Measurements from ENCODE around the gene NXPH4.

The NXPH4 gene

DNA sequence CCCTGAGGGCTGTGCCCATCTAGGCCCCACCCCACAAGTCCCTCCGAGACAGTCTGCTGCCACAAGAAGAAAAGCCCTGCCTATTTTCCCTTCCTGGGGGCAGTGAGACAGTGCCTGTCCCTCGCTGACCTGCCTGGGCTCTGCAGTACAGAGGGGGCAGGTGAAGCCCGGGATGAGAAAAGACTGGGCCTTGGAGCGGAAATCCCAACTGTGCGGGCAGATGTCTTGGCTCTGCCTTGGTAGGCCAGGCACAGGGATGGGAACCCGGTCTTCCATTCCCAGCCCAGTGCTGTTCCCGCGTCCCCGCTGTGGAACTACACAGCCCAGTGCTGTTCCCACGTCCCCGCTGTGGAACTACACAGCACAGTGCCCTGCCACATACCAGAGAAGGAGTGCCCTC, 12.8 kb upstream of the NXPH4 start:
- DNase-seq (ENCODE audit: low read depth, low spot score), result no peak

DNA sequence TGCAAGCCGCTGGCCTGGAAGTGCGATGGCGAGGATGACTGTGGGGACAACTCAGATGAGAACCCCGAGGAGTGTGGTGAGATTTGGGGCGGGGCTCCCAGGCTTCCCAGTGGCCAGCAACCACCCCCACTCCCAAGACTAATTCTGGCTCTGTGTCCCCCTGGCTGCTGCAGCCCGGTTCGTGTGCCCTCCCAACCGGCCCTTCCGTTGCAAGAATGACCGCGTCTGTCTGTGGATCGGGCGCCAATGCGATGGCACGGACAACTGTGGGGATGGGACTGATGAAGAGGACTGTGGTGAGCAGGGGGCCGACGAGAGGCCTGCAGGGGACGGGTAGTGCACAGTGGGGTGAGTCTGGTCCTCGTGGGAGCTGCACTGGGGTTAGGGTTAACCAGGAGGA, 12.1 kb upstream of the NXPH4 start:
- no peak for DNase-seq (ENCODE audit: low read depth, low spot score)

DNA sequence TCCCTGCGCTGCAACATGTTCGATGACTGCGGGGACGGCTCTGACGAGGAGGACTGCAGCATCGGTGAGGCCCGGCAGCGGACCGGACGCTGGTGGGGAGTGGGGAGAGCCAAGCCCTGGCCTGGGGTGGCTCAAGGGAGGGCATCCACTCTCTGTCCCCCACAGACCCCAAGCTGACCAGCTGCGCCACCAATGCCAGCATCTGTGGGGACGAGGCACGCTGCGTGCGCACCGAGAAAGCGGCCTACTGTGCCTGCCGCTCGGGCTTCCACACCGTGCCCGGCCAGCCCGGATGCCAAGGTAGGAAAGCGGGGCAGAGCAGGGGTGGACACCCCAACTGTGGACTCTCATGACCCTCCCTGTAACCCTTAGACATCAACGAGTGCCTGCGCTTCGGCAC, 11.4 kb upstream of the NXPH4 start:
- DNase-seq (ENCODE audit: low read depth, low spot score), result no peak

DNA sequence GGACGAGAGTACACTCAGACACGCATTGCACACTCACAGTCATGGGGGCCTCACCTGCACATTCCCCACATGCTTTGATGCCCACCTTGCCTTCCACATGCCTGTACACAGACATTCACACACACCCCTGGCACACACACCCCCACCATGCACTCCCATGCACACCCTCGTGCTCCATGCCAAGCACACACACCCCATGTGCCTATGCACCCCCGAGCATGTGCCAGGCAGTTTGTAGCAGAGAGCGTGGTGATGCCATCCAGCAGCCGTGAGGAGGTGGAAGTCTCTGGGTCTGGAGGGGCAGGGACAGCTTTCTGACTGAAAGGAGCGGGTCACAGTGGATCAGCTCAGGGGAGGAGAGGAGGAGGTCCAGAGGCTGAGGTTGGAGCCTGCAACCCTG, 10.7 kb upstream of the NXPH4 start:
- DNase-seq (ENCODE audit: low read depth, low spot score), result no peak

DNA sequence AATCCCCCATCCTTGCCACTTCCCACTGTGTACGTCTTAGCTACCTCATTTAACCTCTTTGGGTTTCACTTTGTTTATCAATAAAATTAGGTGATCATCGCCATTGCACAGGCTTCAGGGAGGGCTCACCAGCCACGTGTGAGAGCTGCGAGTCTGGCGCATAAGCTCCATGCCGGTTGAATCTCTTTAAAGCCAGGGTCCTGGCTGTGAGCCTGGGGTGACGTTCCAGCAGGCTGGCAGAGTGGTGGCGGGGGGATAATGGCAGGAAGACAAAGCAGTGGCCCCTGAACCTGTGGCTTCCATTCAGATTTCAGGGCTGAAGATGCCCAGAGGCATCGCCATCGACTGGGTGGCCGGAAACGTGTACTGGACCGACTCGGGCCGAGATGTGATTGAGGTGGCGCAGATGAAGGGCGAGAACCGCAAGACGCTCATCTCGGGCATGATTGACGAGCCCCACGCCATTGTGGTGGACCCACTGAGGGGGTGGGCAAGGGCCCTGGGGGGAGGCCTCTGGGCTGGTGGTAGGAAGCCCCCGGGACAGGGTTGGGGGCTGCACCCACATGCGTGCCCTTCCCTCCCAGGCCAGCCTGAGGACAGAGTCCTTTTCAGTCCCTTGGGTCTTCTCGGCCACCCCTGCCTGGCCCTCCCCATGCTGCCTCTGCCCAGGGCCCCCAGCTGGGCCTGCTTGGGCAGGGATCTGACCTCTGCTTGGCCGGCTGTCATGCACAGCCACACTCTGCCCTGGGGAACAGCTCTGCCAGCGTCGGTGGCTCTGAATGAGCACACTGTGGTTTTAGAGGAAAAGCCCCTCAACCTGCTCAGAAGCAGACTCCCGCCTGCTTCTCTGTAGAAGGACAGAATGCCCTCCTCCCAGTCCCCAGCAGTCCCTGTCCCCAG, 8.6 kb upstream of the NXPH4 start:
- no peak for DNase-seq (ENCODE audit: low read depth, low spot score)

DNA sequence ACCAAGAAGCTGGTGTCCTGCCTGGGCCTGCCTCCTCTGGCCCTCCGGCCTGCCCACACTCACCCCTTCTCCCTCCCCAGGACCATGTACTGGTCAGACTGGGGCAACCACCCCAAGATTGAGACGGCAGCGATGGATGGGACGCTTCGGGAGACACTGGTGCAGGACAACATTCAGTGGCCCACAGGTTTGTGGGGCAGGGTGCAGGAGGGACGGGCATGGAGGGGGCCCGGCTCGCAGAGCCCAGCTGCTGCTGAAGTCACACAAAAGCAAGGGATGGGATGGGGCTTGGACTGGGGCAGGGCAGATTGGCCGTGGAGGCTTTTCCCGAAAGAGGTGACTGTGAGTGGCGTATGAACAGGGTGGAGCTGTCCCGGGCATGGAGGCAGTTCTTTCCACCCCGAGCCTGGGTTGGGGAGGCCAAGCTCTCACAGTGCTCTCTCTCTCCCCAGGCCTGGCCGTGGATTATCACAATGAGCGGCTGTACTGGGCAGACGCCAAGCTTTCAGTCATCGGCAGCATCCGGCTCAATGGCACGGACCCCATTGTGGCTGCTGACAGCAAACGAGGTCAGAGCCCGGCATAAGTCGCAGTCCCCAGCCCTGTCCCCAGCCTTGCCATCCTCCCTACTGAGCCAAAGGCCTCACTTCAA, 7.8 kb upstream of the NXPH4 start:
- no peak for DNase-seq (ENCODE audit: low read depth, low spot score)

DNA sequence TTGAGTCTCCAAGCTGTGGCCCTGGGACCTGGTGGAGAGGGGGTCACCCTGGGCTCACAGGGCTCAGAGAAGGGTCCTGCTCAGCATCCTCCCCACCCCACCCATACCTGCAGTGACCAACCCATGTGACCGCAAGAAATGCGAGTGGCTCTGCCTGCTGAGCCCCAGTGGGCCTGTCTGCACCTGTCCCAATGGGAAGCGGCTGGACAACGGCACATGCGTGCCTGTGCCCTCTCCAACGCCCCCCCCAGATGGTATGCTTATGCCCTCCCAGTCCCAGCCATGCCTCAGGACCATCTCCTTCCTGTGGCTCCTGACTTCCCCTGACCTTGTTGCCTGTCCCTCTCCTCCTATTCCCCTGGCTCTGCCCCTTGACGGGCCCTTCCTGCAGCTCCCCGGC, 6.7 kb upstream of the NXPH4 start:
- no peak for DNase-seq (ENCODE audit: low read depth, low spot score)

DNA sequence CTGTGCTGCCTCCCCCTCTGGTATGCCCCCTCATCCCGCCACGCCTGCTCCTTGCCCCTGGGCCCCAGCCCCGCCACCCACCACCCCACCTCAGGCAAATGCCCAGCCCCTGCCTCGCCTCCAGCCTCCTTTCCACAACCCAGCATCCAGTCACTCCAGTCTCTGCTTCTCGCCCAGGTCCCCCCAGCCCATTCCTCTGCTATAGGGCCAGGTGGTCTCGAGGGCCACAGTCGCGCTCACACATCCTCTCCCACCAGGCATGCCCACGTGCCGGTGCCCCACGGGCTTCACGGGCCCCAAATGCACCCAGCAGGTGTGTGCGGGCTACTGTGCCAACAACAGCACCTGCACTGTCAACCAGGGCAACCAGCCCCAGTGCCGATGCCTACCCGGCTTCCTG, 6.1 kb upstream of the NXPH4 start:
- no peak for DNase-seq (ENCODE audit: low read depth, low spot score)

DNA sequence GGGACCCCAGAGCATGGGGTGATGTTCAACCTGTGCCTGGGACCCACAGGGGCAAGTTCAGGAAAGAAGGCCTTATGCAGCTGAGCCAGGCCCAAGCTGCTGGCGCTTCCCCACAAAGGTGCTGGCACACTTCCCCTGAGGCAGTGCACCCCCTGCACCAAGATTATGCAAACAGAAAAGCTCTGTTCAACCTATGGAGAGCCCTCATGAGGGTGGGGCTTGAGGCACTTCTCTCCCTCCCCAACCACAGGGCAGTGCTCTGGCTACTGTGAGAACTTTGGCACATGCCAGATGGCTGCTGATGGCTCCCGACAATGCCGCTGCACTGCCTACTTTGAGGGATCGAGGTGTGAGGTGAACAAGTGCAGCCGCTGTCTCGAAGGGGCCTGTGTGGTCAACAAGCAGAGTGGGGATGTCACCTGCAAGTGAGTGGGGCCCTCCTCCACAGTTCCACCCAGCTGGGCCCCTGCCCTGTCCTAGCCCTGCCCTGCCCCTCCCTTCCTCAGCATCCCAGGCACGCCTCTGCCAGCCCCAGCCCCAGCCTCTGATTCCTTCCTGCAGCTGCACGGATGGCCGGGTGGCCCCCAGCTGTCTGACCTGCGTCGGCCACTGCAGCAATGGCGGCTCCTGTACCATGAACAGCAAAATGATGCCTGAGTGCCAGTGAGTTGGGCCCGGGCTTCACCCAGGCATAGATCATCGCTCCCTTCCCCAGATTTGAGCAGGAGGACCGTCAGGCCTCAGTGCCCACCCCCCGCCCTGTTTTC, 5.5 kb upstream of the NXPH4 start:
- DNase-seq (ENCODE audit: low read depth, low spot score), result no peak

DNA sequence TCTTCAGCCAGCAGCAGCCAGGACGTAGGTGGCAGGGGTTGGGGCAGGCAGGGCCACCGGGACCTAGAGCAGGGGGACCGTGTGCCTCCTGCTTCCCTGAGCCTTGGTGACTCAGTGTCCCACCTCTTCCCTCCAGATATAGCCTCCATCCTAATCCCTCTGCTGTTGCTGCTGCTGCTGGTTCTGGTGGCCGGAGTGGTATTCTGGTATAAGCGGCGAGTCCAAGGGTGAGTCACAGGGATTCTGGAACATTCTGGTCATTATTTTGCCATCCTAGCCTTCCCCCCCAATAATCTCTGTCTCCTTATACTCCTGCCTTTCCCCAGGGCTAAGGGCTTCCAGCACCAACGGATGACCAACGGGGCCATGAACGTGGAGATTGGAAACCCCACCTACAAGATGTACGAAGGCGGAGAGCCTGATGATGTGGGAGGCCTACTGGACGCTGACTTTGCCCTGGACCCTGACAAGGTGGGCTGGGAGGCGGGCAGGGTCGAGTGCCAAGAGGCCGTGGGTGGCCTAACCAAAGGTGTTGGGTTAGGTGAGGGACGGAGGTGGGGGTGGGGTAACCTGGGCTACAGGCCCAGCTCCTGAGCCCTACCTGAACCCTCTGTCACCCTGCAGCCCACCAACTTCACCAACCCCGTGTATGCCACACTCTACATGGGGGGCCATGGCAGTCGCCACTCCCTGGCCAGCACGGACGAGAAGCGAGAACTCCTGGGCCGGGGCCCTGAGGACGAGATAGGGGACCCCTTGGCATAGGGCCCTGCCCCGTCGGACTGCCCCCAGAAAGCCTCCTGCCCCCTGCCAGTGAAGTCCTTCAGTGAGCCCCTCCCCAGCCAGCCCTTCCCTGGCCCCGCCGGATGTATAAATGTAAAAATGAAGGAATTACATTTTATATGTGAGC, 4.5 kb upstream of the NXPH4 start:
- DNase-seq (ENCODE audit: low read depth, low spot score), result no peak

DNA sequence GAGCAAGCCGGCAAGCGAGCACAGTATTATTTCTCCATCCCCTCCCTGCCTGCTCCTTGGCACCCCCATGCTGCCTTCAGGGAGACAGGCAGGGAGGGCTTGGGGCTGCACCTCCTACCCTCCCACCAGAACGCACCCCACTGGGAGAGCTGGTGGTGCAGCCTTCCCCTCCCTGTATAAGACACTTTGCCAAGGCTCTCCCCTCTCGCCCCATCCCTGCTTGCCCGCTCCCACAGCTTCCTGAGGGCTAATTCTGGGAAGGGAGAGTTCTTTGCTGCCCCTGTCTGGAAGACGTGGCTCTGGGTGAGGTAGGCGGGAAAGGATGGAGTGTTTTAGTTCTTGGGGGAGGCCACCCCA, 3.9 kb upstream of the NXPH4 start:
- DNase-seq (ENCODE audit: low read depth, low spot score), result no peak

DNA sequence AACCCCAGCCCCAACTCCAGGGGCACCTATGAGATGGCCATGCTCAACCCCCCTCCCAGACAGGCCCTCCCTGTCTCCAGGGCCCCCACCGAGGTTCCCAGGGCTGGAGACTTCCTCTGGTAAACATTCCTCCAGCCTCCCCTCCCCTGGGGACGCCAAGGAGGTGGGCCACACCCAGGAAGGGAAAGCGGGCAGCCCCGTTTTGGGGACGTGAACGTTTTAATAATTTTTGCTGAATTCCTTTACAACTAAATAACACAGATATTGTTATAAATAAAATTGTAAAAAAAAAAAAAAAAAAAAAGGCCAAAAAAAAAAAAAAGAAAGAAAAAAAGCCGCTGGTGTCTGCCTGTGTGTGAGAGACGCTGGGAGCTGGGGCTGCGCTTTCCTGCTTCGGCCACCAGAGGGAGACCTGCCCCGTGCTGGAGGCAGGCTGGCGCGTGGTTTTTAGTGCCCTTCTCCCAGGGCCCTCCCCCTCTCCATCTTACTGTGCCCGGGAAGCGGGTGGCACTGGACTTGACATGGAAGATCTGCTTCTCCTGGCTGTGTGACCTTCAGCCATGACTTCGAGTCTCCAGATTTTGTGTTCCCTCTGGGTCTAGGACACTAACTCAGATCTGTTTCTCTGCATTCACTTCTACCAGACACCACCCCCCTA, 3.4 kb upstream of the NXPH4 start:
- peak; percentile 92 for DNase-seq (ENCODE audit: low read depth, low spot score)

DNA sequence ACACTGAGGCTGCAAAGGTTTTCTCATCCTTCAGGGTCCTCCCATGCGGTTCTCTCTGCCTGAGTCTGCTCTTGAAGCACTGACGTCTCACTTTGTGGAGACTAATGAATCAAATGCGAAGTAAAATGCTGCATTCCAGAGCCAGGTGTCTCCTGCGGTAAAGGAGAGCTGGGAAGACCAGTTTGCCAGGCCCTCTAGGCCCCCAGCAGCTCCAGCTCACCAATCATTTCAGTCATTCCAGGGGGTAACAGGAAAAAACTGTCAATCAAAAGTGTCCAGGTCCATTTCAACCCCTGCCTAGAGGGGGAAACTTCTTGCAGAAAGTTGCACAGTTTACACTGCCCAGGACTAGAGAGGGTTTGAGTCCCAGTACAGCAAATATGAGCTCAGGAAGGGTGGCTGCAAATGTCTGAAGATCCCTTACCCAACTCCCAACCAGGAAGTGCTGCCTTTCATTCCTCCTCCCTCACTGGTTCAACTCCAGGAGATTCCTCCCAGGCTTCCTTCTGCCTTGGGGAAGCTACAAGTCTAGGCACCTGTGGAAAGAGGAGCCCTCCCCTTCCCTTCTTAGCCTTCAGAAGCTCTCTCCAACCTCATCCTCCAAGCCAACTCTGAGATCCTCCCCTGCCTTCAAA, 2.7 kb upstream of the NXPH4 start:
- DNase-seq (ENCODE audit: low read depth, low spot score), result peak; percentile 52

DNA sequence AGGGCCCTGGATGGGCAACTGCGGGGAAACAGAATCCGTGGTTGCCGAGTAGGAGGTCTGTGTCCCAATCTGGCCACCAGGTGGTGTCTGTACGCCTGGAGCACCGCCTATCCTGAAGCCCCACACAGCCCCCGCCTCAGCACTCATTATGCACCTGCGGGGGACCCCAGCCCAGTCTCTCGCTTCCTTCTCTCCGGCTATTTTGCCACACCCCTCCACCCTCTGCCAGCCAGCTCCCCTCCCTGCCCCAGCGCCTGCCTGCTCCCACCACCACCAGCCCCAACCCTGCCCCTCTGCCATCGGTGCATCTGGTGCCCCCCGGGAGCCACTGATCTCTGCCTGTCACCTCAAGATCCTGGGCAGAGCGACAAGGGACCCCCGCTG, 2.2 kb upstream of the NXPH4 start:
- peak; percentile 87 for DNase-seq (ENCODE audit: low read depth, low spot score)

DNA sequence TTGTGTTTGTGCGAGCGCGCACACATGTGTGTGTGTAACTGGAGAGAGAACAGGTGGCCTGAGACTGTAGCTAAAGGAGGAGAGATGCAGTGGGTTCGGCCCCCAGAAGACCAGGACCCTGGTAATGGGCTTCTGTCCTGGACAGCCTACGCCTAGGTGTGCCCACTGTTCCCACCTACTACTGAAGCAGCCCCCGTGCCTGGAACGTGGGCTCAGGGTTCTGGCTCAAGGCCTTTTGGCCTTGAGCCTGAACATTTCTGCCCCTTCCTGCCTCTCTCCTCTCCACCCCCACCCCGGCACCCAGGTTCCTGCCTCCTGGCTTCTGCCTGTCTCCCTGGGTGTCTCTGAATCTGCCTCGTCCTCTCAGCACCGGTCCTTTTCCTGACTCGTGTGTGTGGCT, 1.5 kb upstream of the NXPH4 start:
- DNase-seq (ENCODE audit: low read depth, low spot score), result no peak

DNA sequence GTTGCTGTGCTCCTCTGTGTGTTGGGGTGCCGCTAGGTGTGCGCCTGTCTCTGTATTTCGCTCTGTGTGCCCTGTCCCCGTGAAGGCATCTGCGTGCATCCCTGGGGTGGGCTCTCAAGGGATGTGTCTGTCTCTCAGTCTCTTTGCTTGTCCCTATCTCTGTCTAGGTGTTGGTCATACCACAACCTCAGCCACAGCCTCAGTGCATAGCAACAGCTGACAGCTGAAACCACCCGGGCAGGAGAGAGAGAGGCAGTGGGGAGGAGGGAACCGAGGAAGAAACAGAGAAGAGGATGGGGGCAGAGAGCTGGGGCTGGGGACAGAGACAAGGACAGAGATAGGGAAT, 953 bp upstream of the NXPH4 start:
- no peak for DNase-seq (ENCODE audit: low read depth, low spot score)

DNA sequence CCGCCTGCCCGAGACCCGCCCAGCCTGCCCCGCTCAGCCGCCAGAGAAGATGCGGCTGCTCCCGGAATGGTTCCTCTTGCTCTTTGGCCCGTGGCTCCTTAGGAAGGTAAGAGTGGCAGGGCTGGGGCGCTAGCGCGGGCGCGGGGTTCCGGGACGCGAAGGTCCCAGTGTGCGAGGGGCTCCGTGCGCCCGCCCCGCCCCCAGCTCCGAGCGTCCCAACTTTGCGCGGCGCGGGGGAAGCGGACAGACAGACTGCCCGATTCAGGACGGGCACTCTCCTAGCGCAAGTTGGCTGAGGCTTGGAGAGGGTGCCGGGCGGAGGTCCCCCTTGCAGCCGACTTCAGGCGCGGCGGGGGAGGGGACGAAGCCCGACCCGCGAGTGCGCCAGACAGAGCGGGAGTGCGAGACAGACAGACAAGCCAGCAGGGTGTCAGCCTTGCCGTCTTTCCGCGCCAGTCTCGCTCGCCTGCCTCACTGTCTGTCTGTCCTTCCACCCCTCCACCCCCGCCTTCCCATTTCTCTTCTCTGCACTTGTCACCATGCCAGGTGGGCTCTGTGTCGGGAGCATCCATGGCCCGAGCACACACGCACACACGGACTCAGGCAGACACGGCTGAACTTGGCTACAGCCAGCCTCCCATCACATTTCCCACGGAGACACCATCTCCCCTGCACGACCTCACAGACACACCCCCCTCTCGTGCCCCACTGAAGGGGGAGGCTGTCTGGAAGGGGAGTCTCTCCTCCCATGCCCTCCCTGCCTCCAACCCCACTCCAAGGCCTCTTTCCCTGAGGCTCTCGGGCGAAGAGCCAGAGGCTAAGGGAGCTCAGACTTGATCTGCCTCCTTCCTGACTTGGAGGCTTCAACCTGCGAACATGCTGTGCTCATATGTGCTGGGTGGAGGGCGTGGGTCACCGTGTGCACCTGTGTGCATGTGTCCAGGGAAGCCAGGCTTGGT, 606 bp downstream of the NXPH4 start:
- DNase-seq (ENCODE audit: low read depth, low spot score), result peak; percentile 24

DNA sequence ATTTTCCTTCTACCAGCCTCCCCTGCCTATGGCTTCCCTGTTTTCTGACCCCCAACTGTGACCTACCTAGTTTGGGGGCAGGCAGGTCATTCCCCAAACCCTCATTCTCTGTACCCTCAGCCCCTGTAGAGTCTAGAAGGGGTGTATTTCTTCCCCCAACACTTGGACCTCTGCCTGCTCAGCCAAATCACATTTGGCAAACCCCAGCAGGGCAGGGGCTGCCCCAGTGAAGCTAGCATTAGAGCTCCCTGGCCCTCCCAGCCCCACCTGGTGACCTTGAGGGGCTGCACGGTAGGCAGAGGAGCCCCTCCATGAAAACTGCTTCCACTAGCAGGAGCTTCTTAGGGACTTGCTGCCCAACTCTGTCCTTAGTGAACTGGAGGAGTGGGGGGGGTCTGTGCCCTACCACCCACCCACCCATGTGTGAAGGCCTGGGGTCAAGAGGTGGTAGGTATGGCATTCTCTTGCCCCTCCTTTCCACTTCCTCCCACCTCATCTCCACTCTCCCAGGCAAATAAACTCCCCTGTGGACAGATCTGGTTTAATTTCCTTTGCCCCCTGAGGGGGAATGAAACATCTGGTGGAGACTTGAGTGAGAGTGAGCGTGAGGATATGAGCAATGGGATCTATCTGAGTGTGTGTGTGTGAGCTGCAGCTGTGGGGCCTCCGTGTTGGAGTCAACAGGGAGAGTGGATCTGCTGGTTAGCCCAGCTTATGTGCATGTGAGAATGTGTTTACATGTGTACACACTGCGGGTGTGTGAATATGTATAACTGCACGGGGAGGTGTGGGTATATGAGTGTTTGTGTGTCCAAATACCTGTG, 1.6 kb downstream of the NXPH4 start:
- no peak for DNase-seq (ENCODE audit: low read depth, low spot score)
